ENCODE results near the gene WNT7B.

Gene WNT7B

GRCh38 chr22:45949258-45949870 lies 27.6 kb downstream of the WNT7B start:
- no peak for DNase-seq

DNA sequence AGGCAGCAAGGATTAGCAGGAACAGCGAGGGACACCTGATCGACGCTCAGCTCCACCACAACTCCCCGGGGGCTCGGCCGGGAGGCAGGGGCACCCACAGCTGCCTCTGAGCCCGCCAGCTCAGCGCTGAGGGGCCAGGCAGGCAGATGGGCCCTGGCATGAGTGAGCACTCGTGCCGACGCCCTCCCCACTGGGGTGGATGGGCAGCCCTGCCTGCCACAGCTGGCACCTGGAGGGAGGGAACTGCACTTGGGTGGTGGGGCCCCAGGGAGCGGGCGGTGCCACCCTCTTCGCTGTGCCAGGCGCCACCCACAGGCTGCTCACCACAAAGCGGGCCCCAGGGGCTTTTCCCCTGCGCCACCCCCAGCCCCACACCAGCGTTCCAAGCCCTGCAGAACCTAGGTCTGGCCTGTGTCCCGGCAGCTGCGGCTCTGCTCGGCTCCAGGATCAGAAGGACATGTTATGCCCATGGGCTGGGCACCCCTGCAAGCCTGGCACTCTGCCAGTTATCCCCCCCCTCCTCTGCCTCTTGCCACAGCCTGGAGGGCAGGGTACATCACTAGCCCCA lies 28.8 kb downstream of the WNT7B start:
- no peak for DNase-seq

DNA sequence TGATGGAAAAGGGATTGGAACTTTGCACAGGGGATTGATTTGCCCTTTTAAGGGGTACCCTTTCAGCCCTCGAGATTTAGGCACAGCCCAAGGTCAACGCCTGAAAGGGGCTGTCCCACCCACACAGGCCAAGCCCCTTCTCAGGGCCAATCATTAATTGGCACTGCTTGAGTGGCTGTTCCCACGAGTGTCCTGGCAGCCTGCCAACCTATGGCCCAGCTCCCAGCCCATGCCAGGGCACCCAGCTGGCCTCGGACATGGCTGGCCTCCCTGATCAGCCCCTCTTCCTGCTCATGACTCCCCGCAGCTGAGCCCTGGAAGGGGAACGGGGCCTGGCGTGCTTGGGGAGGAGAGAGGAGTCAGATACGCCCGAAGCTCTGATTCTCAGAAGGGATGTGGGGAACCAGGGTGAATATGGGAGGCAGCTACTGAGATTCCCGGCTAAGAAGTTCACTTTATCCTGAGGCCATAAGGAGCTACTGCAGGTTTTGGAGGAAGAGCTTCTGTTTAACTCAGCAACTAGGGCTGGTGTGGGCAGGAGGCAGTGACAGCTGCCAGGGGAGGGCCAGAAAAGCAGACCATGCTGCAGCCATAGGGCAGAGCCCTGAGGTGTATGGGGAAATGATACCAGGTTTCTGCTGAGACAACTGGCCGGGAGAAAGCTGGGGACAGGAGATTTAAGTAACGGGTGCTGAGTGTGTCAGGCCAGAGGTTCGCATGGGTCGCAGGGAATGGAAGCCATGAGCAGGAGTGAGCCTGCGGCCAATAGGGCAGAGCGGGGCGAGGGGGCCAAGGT lies 30.0 kb downstream of the WNT7B start:
- no peak for DNase-seq

DNA sequence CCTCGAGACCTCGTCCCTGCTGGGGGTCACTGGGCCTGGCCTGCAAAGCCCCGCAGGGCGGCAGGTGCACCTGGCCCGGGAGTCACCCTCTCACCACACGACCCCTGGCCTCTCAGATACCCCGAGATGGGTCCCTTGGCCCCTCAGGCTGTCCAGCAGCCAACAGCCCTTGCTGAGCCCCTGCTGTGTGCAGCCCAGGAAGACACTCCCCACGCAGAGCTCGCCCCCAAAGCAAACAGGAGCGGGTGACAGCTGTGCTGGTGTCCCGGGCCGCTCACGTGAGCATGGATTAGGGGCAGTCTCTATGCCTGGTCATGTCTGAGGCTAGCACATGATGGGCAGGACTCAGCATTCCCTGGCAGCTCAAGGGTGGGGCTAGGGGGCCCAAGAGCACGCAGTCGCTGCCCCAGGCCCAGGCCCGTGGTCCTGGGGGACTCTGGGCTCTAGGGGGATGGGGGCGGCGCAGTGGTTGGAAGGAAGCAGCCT lies 31.3 kb downstream of the WNT7B start:
- no peak for DNase-seq

DNA sequence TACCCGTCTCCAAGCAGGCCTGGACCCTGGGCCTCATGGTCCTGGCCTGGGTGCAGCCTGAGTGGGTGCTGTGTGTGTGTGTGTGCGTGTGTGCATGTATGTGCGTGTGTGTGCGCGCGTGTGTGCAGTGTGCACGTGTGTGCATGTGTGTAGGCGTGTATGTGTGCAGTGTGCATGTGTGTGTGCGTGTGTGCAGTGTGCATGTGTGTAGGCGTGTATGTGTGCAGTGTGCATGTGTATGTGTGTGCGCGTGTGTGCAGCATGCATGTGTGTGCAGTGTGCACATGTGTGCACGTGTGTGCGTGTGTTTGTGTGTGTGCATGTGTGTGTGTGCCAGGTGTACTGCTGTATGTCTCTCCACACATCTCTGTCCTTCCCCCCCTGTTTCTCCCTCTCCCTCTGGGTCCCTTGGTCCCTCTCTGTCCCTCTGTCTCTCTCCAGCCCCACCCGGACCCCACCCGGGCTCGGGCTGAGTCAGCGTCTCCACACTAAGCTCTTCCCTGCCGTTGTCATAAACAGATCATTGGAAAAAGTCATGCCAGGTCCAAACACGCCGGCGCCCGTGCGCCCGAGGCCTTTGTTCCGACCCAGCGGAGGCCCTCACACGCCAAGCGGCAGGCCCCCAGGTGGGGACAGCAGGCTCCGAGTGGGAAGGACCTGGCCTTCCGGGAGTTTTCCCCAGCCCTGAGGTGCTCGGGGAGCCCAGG lies 34.0 kb downstream of the WNT7B start:
- DNase-seq, result no peak

- DNase-seq, result no peak
Measured at GRCh38 chr22:45942344-45942743, 34.6 kb downstream of the WNT7B start.

DNA sequence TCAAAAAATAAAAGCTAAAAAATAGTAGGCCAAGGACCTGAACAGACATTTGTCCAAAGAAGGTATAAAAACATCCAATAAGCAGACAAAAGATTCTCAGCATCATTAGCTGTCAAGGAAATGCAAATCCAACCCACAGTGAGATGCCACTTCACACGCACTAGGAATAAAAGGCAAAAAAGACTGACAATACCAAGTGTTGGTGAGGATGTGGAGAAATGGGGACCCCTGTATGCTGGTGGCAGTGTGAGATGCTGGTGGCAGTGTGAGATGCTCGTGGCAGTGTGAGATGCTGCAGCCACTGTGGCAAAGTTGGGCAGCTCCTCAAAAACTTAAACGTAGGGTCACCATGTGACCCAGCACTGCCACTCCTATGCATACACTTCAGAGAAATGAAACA lies 38.0 kb downstream of the WNT7B start:
- no peak for DNase-seq

- no peak for DNase-seq
Measured at GRCh38 chr22:45937960-45938359, 39.0 kb downstream of the WNT7B start.

DNA sequence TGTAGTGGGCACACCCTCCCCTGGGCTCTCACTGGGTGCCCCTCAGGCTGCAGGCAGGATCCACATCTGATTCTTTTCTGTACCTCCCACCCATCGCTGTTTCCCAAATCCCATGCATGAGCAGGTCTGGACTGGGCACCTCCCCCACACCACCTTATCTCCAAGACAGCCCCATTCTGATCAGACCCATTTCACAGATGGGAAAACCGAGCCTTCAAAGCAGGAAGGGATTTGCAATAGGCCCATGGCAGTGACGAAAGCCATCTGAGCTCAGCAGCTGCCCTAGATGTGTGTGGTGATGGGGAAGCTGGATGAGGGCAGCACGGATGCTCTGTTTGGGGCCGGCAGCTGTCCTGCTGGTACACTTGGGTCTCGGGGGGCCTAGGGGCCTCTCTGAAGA lies 41.4 kb downstream of the WNT7B start:
- DNase-seq, result no peak

DNA sequence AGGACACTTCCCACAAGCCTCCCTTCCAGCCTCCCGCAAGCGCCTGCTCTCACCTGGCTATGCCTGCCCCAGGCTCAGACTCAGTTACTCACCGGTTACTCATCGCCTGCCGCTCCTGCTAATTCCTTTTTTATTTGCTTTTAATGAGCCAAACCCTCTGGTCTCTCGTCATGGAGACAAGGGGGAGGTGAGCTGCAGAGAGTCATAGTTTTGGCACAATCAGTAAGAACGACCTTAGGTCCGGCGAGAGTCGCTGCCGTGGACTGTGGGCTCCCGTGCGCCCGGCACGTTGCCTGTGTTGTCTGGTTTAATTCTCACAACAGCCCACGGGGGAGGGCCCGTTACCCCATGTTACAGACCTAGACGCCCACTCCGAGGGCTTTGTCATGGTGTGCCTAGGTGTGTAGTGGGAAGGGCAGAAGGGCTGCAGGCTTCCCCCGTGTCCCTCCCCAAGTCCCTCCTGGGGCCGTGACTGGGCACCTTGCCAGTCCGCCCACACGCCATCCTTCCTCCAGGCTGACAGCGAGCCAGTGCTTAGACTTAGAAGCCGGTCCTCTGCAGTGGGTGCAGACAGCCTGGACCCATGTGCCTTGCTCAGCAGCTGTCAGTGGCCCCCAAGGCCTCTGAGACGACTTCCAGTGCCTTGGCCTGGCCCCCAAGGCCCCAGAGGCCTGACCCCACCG lies 42.2 kb downstream of the WNT7B start:
- no peak for DNase-seq

- no peak for DNase-seq
Measured at GRCh38 chr22:45934168-45934564, 42.8 kb downstream of the WNT7B start.

- DNase-seq, result no peak
Measured at GRCh38 chr22:45933506-45934167, 43.3 kb downstream of the WNT7B start.

DNA sequence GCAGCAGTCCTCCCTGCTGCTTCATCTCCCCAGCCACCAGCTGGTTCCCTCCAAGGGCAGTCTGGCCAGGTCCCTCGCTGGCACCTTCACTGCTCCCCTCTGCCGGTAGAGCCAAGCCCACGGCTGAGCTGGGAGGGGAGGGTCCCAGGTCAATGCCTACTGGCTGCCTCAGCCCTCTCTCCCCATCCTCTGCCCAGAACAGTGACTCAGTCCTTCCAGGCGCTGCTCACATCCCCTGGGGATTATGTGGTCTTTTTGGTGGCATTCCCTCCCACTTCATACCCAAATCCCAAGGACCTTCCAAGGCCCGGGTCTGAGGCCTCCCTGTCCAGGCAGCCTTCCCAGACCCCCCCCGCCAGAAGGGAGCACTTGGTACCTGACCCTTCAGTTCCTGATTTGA lies 44.9 kb downstream of the WNT7B start:
- no peak for DNase-seq

DNA sequence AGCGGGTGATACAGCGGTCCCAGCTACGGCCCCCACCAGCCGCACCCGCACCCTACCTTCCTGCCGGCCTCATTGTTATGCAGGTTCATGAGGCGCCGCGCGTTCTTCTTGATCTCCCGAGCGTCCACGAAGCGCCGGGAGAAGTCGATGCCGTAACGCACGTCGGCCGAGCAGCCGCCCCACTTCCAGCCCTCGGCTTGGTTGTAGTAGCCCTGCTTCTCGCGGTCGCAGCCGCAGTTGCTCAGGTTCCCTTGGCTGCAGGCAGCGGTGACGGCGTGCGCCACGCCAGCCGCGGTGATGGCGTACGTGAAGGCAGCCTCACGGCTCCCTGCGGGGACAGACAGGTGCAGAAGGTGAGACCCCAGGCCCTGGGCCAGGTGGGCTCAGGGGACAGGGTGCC lies 45.9 kb downstream of the WNT7B start:
- DNase-seq, result no peak

- DNase-seq, result no peak
Measured at GRCh38 chr22:45930324-45930723, 46.6 kb downstream of the WNT7B start.

GRCh38 chr22:45929649-45930048 lies 47.3 kb downstream of the WNT7B start:
- DNase-seq, result no peak

DNA sequence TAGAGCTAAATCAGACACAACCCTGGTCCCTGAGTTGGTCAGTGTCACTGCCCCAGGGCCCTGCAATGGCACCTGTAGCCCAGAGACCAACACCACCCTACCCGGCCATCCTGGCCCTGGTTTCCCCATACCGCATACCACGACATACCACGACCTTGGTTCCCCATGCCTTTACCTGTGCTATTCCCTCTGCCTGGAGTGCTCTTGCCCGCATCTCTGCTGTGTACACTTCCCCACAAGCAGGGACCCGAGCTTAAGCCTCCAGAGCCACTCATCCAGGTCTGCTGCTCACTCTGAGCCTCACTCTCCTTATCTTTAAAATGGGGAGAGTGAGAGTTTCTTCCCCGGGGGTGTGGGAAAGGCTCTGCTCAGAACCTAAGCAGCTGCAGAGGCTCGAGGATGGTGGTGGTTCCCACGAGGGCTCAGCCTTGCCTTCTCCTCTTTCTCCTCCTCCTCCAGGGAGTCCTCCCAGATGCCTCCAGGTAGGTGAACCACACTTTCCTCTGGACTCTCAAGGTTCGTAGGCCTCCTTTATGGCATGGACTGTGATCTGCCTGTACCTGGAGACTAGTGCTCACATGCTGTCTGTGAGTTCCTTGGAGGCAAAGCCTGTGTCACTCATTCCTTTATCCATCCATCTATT lies 48.1 kb downstream of the WNT7B start:
- no peak for DNase-seq

DNA sequence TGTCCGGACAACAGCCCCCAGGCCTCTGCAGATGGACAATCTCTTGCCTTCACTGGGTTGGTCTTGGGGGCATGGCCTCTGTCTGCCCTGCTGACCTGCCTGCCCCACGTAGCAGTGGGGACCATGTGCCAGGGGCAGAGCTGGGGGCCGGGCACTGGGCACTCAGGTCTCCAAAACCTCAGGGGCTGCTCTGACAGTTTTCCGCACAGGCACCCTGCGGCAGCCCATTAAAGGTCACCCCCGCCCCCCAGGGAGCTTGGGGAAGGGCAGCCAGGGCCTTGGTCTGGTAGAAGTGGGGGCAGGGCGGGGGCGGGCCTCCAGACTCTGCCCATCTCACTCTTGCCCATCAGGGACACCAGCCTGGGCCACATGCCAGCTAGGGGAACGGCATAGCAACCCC lies 49.9 kb downstream of the WNT7B start:
- DNase-seq, result no peak

- no peak for DNase-seq
Measured at GRCh38 chr22:45926433-45926832, 50.5 kb downstream of the WNT7B start.

DNA sequence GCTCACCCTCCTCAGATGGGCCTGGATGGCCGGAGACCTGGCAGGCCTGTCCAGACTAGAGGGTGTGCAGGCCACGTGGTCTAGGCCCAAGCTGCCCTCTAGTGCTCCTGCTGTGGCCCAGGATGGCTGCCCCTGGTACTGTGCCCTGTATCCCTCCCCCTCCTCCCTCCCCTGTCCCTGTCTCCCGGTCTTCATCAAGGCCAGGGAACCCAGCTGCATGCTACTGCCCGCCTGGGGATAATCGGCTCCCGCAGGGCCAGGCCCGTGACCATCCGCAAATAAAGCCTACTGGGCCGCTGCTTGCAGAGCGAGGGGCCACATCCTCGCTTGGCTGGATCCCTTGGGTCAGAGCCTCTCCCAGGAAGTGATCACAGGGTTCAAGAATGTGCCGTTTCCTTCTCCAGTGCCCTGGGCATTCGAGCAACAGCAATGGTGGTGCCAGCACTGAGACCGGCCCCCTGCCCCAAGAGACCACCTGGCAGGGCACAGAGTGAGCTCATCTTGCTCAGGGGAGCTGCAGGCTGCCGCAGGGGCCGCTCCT lies 51.1 kb downstream of the WNT7B start:
- no peak for DNase-seq

DNA sequence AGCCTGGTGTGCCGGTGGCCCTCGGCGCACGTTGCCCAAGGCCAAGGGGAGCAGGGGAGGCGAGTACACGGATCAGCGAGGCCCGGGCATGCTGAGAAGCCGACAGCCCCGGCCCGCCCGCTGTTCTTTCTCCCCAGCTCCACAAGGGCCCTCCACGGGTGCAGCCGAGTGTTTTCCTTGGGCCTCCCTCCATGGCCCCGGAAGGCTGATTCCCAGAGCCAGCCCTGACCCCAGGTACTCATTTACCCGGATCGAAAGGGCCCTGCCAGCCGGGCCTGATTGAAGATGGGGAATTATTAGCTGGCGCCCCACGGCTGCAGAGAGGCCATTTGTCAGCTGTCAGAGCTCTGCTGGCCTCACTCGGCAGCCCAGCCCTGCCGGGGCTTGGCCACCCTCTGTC lies 53.1 kb downstream of the WNT7B start:
- no peak for DNase-seq

DNA sequence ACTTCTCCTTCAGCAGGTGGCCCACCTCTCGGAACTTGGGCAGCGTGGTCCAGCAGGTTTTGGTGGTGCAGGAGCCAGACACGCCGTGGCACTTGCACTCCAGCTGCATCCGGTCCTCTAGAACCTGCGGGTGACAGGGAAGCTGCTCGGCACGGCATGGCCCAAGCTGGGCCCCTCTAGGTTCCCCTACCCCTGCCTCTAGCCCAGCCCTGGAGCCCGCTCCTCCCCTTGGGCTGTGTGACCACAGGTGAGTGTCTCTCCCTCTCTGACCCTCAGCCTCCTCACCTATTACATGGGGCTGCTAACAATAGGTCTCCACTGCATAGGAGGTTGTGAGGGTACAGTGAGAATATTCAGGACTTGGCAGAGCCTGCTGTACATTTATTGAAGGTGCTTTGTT lies 53.8 kb downstream of the WNT7B start:
- DNase-seq, result no peak
